Choroid plexus epithelial cell (primary cell): ENCODE data around the gene TNFRSF13B.

Experiments used
- DNase-seq: peaks from one replicate; pipeline ENCODE4 v3.0.0-alpha.2; 2010; ENCODE audit warnings: low read depth
- H3K4me3 ChIP-seq: 2 replicates; pipeline ENCODE4 v1.5.1; 2011; ENCODE audit warnings: low read depth, mild to moderate bottlenecking, control low read depth, low read length, moderate library complexity
- TF ChIP-seq, protein P1 (sequence below): conservative IDR thresholded peaks from 2 replicates; pipeline ENCODE4 v1.5.1; 2011; ENCODE audit warnings: low read depth, mild to moderate bottlenecking, control low read depth, inconsistent platforms, low read length, moderate library complexity

Gene TNFRSF13B

DNA sequence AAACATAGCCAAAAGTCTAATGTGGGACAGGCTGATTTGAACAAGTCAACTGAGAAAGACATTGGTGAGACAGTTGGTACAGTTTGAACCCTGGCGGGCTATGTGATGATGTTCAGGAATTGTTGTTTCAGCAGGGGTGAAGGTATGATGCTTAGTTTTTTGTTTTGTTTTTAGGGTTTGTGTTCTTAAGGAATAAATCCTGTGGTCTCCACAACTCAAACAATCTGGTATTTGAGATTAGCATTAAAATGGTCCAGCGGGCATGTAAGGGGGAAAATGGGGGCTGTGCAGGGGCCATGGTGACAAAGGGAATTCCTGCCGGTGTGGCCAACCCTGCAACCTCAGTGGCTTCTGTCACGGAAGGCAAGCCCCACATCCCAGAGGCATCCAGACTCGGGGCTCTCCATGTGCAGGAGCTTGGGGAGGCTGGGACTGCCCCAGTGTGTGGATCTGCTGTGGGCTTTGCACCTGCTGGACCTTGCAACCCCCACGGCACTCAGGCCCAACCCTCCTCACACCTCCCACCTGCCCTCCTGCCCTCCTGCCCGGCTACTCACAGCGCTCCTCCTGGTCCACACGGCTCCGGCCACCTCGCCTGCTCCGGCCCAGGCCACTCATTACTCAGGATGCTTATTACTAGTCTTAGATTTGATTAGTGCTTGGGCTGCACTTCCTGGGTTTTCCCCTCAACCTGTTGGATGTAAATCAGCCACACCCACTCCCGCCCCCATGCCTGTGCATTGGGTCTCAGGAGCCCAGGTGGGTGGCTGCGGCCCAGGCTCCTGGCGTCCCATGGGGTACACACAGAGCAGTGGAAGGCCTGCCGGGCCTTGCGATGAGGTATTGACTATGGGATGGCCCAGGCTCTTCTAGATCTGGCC, at the start of gene TNFRSF13B:
Gene TNFRSF13B, minus strand, starts transcription at position 661 of the 881 bp plus-strand sequence. Its CDS starts 43 bp downstream, at position 618.
- TF ChIP-seq, protein P1, sequence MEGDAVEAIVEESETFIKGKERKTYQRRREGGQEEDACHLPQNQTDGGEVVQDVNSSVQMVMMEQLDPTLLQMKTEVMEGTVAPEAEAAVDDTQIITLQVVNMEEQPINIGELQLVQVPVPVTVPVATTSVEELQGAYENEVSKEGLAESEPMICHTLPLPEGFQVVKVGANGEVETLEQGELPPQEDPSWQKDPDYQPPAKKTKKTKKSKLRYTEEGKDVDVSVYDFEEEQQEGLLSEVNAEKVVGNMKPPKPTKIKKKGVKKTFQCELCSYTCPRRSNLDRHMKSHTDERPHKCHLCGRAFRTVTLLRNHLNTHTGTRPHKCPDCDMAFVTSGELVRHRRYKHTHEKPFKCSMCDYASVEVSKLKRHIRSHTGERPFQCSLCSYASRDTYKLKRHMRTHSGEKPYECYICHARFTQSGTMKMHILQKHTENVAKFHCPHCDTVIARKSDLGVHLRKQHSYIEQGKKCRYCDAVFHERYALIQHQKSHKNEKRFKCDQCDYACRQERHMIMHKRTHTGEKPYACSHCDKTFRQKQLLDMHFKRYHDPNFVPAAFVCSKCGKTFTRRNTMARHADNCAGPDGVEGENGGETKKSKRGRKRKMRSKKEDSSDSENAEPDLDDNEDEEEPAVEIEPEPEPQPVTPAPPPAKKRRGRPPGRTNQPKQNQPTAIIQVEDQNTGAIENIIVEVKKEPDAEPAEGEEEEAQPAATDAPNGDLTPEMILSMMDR: no peak
- no peak within 1 kb of the TSS for H3K4me3 ChIP-seq
- DNase-seq: no peak

DNA sequence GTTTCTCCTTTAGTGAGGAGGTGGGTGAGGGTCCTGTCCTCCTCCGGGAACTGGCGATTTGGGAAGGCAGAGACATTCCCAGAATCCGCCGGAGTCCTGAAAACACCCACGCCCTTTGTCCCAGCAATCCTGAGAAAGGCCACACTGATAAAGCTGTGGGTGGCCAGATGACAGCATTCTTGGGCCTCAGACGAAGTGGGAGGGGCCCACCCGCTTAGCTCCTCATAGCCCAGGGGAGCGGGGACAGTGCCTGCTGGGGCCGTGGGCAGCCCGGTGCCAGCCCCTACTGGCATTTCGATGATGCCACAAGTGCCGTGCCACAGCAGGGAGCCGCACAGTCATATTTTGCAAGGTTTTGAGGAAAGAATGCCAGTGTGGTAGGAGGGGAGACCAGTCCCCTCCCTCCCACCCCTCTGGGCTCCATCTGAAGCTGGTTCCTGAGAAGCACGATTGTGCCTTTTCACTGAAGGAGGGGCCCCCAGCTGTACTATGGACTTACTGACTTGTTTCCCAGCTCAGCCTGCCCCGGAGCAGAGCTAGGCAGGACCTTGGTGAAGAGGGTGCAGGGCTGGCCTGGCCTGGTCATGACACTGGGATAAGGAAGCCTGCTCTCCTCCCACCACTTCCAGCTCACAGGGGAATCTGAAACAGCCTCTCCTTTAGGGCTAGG, 49.4 kb upstream of the TNFRSF13B start:
- DNase-seq: no peak
- TF ChIP-seq, protein P1: no peak
- no peak overlapping the region for H3K4me3 ChIP-seq

DNA sequence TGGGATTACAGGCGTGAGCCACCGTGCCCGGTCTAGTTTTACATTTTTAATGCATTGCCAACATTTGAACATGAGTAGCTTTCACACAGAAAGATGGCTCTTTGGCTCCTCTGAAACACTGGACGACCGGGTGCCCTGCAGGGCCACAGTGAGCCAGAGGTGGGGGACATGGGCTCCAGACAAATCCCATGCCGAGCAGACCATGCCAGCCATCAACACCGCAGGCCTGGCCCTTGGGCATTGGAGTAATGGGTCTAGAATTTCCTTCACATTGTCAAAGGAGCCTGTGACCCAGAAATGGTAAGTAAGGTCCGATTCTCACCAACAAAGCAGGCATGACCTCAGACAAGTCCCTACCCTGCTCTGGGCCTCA, 48.9 kb upstream of the TNFRSF13B start:
- TF ChIP-seq, protein P1: no peak
- DNase-seq: no peak
- H3K4me3 ChIP-seq: no peak overlapping the region

DNA sequence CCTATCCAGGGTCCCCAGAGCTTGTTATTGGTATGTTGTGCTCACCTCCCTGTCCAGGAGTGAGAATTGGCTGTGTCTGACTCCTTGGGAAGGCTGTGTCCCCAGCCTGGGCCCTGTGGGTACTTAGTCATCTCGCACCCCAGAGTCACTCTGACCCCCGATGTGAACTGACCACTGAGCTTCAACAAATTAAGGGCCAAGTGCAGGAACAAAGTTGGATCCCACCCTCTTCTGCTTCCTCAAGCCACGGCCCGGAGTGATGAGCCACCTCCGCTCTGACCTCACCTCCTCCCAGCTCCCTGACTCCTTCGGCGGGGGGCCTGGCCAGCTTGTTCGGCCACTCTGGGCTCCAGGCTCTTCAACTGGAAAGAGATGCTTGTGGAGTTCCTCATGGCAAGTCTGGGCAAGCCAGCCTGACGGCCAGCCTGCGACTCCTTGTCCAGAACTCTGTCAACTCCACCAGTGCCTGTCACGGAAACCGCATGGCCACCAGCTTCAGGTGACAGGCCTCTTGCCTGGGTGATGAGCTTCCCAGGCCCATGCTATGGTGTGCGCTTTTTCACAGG, 48.1 kb upstream of the TNFRSF13B start:
- TF ChIP-seq, protein P1: no peak
- no peak for DNase-seq
- H3K4me3 ChIP-seq: no peak overlapping the region

DNA sequence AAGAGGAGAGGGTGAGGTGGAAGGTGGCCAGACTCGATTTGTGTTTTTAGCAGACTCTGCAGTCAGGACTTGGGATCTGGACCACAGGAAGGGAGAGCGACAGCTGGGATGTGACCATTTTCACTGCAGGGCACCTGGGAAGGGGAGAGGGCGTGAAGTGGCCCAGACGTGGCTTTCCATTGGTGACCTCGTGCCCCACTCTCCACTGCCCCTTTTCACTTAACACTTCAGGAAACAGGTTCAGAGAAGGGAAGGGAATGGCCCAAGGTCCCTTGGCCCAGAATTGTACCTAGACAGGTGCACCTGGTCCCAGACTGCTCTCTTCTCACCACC, 47.5 kb upstream of the TNFRSF13B start:
- DNase-seq: no peak

DNA sequence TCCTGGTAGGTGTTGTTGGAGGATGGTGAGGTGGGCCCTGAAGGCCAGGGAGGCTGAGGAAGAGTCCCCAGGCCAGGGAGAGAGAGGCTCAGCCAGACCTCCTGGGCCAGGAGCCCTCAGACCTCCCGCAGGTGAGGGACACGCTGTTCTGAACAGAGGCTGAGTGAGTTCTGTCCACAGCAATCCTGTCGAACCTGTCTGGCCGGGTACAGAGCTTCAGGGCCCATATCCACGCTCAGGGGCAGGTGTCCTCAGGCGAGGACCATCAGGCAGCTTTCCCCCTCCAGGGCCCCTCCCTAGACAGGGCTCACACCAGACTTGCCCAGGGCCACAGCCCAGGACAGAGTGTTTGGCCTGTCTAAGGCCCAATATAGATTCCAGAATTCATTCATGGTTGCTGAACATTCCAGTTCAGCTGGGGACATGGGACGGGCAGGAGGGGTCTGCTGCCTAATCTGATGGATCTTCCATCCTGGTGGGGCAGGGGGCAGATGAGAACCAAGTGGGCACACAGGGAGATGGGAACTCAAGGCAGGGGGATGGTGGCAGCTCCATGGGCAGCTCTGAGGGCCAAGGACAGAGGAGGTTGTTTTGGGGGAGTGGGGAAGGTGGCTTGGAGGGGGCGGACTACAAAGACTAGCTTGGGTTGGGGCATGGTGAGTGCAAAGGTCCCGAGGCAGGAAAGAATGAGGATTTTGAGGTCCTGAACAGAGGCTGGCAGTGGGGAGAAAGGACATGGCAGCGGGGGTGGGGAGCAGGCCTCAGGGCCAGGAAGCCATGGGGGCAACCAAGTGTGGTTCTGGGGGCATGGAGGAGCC, 46.9 kb upstream of the TNFRSF13B start:
- no peak for DNase-seq
- TF ChIP-seq, protein P1: no peak
- no peak overlapping the region for H3K4me3 ChIP-seq

More for the DNA sequence above, 47.5 kb upstream of the TNFRSF13B start:
- TF ChIP-seq, protein P1: no peak
- no peak overlapping the region for H3K4me3 ChIP-seq
